GM12865 (cell line): ENCODE measurements around the gene LYPD6B.

Experiments
- DNase-seq: peaks from one replicate; pipeline ENCODE4 v3.0.0; 2010; ENCODE audit warnings: low read depth
- H3K4me3 ChIP-seq: 2 replicates; pipeline ENCODE4 v1.5.1; 2011; ENCODE audit warnings: mild to moderate bottlenecking, low read depth, low read length, control low read depth
- CTCF ChIP-seq: IDR thresholded peaks from 2 replicates; pipeline ENCODE4 v1.5.1; 2011; ENCODE audit warnings: low read length, control low read depth, low read depth, inconsistent platforms; ENCODE audit not compliant: insufficient read depth; ENCODE audit errors: missing control alignments

Gene LYPD6B

GRCh38 chr2:149155196-149155969, 116.9 kb downstream of the LYPD6B start:
- no peak for DNase-seq
- H3K4me3 ChIP-seq, result no peak overlapping the region
- no peak for TF ChIP-seq CTCF

- TF ChIP-seq CTCF, result no peak
- no peak overlapping the region for H3K4me3 ChIP-seq
- no peak for DNase-seq
Measured at GRCh38 chr2:149155988-149156387, 117.5 kb downstream of the LYPD6B start.

- no peak overlapping the region for H3K4me3 ChIP-seq
- DNase-seq, result no peak
- TF ChIP-seq CTCF, result no peak
Measured at GRCh38 chr2:149156971-149157740, 118.7 kb downstream of the LYPD6B start.

GRCh38 chr2:149158957-149159356, 120.5 kb downstream of the LYPD6B start:
- TF ChIP-seq CTCF, result no peak
- no peak for DNase-seq
- H3K4me3 ChIP-seq, result no peak overlapping the region

GRCh38 chr2:149160195-149160594, 121.7 kb downstream of the LYPD6B start:
- TF ChIP-seq CTCF, result no peak
- no peak for DNase-seq
- no peak overlapping the region for H3K4me3 ChIP-seq

GRCh38 chr2:149160701-149161217, 122.3 kb downstream of the LYPD6B start:
- DNase-seq, result peak; percentile 87
- TF ChIP-seq CTCF, result no peak

More at GRCh38 chr2:149160701-149161217, 122.3 kb downstream of the LYPD6B start:
- H3K4me3 ChIP-seq, result no peak overlapping the region
